ENCODE measurements around the gene LGR6. TPM values are rescaled to one million over a fixed set of nuclear protein-coding genes. Genes with fewer than 3 reads are reported as not detected.

LGR6 gene
- total and polyA plus RNA-seq, 10 of the 15 experiments (the other 5 are each of a cell fraction or from before 2014, with no cell fraction given): not detected

DNA sequence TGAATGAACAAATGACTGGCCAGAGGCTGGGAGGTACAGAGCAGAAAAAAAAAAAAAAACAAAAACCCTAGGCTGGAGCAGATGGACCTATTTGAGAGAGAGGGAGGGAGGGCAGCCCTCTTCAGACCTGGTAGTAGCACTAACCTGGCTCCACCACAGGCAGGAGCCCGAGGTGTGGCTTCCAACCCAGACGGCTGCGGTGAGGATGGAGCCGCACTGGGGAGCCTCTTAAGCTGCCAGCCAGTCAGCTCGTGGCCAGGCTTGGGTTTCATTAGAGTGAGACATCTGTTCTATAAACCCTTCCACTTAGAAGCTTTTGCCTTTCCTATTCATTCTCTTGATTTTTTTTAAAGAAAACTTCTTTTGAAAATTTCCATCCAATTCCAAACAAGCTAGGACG lies 16.8 kb downstream of the LGR6 start:
- no peaks in the 10 kb centered on the region for H3K36me3 ChIP-seq (ENCODE audit: control insufficient read depth in 2 of 2, insufficient read depth in 2 of 2, low read length in 1 of 2)
- no peaks in the 10 kb centered on the region for H4K20me1 ChIP-seq (ENCODE audit: control insufficient read depth, insufficient read depth)
- CTCF ChIA-PET: interaction anchor here (0.5 to 1.2 kb wide), 3 partner anchors 11 to 314 kb away, joined by 3 to 4 read pairs (median 3); no protein-coding TSS in a partner anchor
- no TSS peak for BruUV-seq (replicated peaks)
- H3K4me2 ChIP-seq (ENCODE audit: control insufficient read depth, insufficient read depth): no peak overlapping the region
- POLR2A ChIA-PET: interaction anchor here (0.9 kb wide), 1 partner anchor 15 kb away, joined by 4 read pairs; no protein-coding TSS in a partner anchor
- WGBS (ENCODE audit: insufficient coverage, insufficient replicate concordance, low lambda C conversion rate, missing lambda C conversion rate): 17% methylated on average over 6 of the region's 6 CpGs
- no peak overlapping the region for H2AFZ ChIP-seq (ENCODE audit: control insufficient read depth, low read depth, low read length)
- H3K27me3 ChIP-seq (replicated peaks in 1 of 2; ENCODE audit: control insufficient read depth in 2 of 2, insufficient read depth in 2 of 2, low read length in 1 of 2): peaks cover 11 to 12% of the 10 kb centered on the region in 2 experiments
- intact Hi-C loops (cut with micrococcal nuclease; ENCODE audit: unreplicated experiment) (no loop called here), in situ Hi-C loops (cut with MboI) (no loop called here)
- H3K4me1 ChIP-seq (ENCODE audit: control insufficient read depth, insufficient read depth, low read length): no peaks in the 10 kb centered on the region
- TF ChIP-seq RFX5 (IDR thresholded peaks at IDR 0.05; ENCODE audit: low read depth, low read length) (no peak), TAF1 (IDR thresholded peaks at IDR 0.05; ENCODE audit: borderline replicate concordance, low read depth, low read length) (no peak), LARP7 (IDR thresholded peaks at IDR 0.05) (no peak), FOXM1 (IDR thresholded peaks at IDR 0.05; ENCODE audit: low read depth, low read length) (no peak), FOXK2 (IDR thresholded peaks at IDR 0.05) (no peak), SUPT20H (IDR thresholded peaks at IDR 0.05; ENCODE audit: borderline replicate concordance, control insufficient read depth, low read depth, low read length) (no peak), BRCA1 (IDR thresholded peaks at IDR 0.05; ENCODE audit: low read depth, low read length) (no peak), SUZ12 (IDR thresholded peaks at IDR 0.05; ENCODE audit: unreplicated experiment) (no peak), MYB (IDR thresholded peaks at IDR 0.05; ENCODE audit: borderline replicate concordance, low read depth, low read length) (no peak), MYC (IDR thresholded peaks at IDR 0.05; ENCODE audit: insufficient read depth, insufficient read length, insufficient replicate concordance, low read length, severe bottlenecking) (no peak), RELA (IDR thresholded peaks at IDR 0.05; ENCODE audit: borderline replicate concordance, partially characterized antibody) (no peak)
- TF ChIP-seq, protein P1, sequence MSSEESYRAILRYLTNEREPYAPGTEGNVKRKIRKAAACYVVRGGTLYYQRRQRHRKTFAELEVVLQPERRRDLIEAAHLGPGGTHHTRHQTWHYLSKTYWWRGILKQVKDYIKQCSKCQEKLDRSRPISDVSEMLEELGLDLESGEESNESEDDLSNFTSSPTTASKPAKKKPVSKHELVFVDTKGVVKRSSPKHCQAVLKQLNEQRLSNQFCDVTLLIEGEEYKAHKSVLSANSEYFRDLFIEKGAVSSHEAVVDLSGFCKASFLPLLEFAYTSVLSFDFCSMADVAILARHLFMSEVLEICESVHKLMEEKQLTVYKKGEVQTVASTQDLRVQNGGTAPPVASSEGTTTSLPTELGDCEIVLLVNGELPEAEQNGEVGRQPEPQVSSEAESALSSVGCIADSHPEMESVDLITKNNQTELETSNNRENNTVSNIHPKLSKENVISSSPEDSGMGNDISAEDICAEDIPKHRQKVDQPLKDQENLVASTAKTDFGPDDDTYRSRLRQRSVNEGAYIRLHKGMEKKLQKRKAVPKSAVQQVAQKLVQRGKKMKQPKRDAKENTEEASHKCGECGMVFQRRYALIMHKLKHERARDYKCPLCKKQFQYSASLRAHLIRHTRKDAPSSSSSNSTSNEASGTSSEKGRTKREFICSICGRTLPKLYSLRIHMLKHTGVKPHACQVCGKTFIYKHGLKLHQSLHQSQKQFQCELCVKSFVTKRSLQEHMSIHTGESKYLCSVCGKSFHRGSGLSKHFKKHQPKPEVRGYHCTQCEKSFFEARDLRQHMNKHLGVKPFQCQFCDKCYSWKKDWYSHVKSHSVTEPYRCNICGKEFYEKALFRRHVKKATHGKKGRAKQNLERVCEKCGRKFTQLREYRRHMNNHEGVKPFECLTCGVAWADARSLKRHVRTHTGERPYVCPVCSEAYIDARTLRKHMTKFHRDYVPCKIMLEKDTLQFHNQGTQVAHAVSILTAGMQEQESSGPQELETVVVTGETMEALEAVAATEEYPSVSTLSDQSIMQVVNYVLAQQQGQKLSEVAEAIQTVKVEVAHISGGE (CRISPR knock-in tag; IDR thresholded peaks at IDR 0.05): no peak
- TF ChIP-seq, protein P2, sequence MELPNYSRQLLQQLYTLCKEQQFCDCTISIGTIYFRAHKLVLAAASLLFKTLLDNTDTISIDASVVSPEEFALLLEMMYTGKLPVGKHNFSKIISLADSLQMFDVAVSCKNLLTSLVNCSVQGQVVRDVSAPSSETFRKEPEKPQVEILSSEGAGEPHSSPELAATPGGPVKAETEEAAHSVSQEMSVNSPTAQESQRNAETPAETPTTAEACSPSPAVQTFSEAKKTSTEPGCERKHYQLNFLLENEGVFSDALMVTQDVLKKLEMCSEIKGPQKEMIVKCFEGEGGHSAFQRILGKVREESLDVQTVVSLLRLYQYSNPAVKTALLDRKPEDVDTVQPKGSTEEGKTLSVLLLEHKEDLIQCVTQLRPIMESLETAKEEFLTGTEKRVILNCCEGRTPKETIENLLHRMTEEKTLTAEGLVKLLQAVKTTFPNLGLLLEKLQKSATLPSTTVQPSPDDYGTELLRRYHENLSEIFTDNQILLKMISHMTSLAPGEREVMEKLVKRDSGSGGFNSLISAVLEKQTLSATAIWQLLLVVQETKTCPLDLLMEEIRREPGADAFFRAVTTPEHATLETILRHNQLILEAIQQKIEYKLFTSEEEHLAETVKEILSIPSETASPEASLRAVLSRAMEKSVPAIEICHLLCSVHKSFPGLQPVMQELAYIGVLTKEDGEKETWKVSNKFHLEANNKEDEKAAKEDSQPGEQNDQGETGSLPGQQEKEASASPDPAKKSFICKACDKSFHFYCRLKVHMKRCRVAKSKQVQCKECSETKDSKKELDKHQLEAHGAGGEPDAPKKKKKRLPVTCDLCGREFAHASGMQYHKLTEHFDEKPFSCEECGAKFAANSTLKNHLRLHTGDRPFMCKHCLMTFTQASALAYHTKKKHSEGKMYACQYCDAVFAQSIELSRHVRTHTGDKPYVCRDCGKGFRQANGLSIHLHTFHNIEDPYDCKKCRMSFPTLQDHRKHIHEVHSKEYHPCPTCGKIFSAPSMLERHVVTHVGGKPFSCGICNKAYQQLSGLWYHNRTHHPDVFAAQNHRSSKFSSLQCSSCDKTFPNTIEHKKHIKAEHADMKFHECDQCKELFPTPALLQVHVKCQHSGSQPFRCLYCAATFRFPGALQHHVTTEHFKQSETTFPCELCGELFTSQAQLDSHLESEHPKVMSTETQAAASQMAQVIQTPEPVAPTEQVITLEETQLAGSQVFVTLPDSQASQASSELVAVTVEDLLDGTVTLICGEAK (IDR thresholded peaks at IDR 0.05; ENCODE audit: borderline replicate concordance): no peak
- SMC1A ChIA-PET (ENCODE audit: uncharacterized antibody, unreplicated experiment): no interaction called here
- no peaks in the 10 kb centered on the region for H3K9me3 ChIP-seq (replicated peaks; ENCODE audit: control insufficient read depth, insufficient read depth, low read length)
- RAD21 ChIA-PET (ENCODE audit: unreplicated experiment): no interaction called here
- no peak overlapping the region for H3K27ac ChIP-seq (ENCODE audit: control insufficient read depth, insufficient read depth)
- H3K4me3 ChIP-seq: no peak overlapping the region
- FAIRE-seq (no peak), ATAC-seq (0 out of 3 replicates have a peak, but pooled peaks have one; percentile 37), DNase-seq (ENCODE audit: low read depth, low spot score) (no peak)
- H3K9ac ChIP-seq (ENCODE audit: control insufficient read depth, insufficient read depth, low read length): no peak overlapping the region
- no peaks in the 10 kb centered on the region for H3K79me2 ChIP-seq (ENCODE audit: control insufficient read depth, insufficient read depth, low read length)
